NOMO-1 (cell line): ENCODE results near the gene SMAP2.

Experiments
- DNase-seq, 2 experiments: peaks; one replicate each; lab custom pipeline; 2025; ENCODE audit not compliant: unreplicated experiment in 2 of 2; lab: John Stamatoyannopoulos, UW

Gene SMAP2

DNA sequence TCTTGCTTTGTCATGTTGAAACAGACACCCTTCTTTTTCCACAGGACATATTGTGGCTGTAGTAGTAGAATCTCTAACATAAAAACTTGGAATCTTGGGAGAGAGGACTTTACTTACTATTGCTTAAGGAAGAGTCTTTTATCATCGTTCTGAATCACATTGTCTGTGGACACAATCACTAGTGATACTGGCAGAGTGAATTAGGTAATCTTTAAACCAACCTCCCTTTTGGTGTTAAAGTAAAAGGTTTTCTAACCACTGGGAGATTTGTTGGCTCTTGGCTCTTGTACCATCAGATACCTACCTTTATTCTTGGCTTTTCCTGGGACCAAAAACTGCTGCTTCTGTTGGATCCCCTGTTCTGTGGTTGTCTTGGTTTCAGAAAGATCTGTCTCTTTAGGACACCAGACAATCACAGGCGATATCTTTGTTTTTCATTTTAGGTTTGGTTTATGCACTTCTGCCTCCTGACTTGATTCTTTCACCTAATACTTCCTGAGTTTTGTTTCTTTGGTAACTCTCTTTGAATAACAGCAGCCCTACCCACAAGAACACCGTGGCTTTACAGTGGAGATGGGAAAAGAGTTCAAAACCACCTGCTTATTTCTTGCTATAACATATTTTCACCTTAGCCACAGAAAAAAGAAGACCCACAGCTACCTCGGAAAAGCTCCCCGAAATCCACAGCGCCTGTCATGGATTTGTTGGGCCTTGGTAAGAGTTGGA, 40.2 kb downstream of the SMAP2 start:
- no peak for DNase-seq

DNA sequence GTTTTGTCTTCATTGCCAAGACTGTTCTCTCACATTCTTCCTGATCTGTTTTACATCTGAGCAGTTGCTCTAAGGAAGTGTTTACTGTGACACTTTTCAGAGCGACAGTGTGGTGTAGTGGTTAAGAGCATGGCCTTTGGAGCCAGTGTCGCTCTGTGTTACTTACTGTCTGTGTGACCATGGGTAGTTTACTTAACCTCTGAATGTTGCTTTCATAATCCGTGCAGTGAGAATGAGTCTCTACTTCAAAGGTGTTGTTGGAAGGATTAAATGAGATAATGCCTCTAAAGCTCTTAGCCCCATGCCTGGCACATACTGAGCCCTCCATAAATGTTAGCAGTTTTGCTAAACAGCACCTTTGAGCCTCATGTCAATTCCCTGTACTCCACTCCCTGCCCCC, 40.8 kb downstream of the SMAP2 start:
- DNase-seq = no peak

GRCh38 chr1:40416709-40417108, 43.2 kb downstream of the SMAP2 start:
- DNase-seq = no peak

DNA sequence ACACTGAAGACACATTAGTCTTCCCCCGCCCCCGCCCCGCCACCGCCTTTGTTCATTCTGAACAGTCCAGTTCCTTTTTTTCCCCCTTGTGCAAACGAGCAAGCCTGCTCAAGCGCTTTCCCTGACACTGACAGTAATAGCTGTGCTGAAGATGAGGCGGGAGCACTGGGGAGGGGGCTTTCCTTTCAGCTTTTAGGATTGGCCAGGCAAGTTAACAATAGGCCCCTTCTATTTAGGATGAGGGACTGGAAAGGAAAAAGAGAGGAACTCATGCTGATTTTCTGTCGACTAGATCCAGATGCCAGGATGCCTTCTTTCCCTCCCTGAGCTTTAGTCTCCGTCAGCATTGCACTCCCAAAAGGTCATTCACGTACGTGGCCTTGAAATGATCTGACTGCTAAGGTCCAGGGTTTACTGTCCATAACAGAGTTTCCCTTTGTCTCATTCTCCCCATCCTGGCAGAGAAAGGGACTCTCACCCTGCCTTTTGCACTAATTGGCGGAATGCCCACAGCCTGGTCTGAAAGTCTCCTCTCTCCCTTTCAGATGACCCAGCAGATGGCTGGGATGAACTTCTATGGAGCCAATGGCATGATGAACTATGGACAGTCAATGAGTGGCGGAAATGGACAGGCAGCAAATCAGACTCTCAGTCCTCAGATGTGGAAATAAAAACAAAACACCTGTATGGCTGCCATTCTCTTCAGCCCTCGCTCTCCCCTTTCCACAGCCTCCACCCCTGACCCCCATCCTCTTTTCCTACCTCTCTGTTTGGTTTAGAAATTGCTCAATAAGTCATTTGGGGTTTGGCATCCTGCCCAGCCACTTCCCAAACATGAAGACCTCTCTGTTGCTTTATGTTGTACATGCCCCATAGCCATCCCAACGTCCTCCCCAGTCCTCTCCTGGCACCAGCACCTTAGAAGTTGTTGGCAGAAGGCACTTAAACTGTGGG, 48.2 kb downstream of the SMAP2 start:
- DNase-seq = peak; percentile 62 to 69

DNA sequence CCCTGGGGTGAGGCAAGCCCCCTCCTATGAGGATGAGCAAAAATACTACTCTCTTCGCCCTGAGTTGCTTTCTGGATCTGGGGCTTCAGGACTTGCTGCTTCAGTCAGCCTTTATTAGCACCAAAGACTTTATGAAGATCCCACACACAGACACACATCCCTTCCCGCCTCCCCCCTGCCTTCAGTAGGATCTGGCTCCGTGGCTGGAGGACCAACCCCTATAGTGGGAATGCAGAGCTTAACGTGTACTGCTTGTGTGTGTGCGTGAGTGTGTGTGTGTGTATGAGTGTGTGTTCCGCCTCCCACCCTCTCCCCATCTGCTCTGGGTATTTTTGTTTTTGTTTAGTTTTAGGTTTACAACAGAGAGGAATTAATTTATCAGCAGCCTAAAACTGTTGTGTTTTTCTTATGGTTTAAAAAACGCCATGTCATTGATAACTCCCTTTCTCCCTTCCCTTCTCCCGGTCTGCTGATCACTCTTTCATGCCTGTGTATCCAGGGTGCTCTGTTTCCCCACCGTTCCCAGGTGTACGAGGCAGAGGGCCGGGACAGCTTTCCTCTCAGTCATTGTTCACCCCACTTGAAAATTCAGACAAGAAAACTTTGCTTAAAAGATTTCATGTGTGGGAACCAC, 49.2 kb downstream of the SMAP2 start:
- no peak for DNase-seq

- DNase-seq = peak; percentile 86 to 91
Measured at GRCh38 chr1:40423264-40423642, 49.7 kb downstream of the SMAP2 start.

GRCh38 chr1:40423951-40424618, 50.6 kb downstream of the SMAP2 start:
- no peak for DNase-seq

- DNase-seq = peak; percentile 3 to 27
Measured at GRCh38 chr1:40425198-40425597, 51.7 kb downstream of the SMAP2 start.

- no peak for DNase-seq
Measured at GRCh38 chr1:40431385-40431784, 57.9 kb downstream of the SMAP2 start.

GRCh38 chr1:40432644-40433390, 59.3 kb downstream of the SMAP2 start:
- DNase-seq = no peak

- DNase-seq = no peak
Measured at GRCh38 chr1:40435471-40435870, 61.9 kb downstream of the SMAP2 start.

DNA sequence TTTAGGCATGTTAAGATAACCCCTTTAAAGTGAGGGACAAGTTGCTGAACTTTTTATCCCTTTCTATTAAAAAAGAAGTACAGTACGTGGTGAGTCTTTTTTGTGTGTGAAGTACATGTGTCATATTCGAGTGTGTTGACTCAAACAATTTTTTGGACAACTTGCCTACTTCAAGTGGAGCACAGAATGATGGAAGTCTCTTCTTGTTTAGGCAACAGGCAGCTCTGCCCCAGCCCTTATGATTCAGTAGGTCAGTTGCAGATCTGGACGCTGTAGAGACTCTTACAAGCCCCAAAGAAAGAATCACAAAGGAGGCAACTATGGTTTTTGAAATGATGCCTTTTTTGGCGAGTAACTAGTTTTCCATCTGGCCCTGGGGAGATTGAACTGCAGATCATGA, 62.3 kb downstream of the SMAP2 start:
- no peak for DNase-seq

GRCh38 chr1:40438391-40439015, 65.0 kb downstream of the SMAP2 start:
- DNase-seq = peak in 1 of 2 experiments; percentile 19

- no peak for DNase-seq
Measured at GRCh38 chr1:40439247-40439646, 65.7 kb downstream of the SMAP2 start.

DNA sequence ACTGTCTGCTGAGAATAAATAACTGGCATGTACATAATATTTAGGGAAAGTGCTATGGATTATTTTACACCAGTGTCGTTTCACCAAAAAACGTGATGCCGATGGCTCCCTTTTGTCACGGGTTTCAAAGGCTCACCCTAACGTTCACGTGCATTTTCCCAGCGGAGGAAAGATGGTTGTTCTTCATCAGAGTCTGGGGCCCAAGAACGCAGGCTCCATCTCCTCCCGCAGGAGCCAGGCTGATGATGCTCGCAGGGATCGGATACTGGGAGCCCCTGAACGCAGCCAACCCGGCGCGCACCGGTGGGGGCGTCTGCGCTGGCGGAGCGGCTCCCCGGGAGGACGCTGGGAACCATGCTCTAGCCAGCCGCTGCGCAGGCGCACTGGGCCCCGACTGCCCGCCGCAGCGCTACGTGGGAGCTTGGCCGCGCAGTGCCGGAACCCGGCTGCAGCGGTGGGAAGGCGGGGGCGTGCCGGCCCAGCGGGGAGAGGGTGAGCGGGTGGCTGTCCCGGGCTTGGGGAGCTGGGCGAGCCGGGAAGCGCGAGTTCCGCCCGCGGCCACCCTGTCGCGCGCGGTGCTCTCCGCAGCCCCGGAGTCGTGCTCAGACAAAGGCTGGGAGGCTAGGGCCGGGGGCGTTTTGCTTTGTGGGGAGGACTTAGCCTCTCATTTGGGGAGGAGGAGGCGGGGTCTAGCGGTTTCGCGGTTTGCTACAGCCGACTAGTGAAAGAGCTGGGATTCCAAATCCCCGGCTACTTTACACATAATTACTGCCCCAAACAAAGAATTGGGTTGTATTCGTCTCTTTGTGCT, 76.4 kb downstream of the SMAP2 start, which contains the start of gene ZFP69B:
ZFP69B (plus strand) TSS at position 793 of the 811 bp plus-strand sequence. CDS start 486 bp downstream, outside the sequence.
- peak; percentile 74 to 79 for DNase-seq

GRCh38 chr1:40450495-40451237, 77.1 kb downstream of the SMAP2 start:
- peak; percentile 8 for DNase-seq

- DNase-seq = no peak
Measured at GRCh38 chr1:40451238-40451585, 77.7 kb downstream of the SMAP2 start.

DNA sequence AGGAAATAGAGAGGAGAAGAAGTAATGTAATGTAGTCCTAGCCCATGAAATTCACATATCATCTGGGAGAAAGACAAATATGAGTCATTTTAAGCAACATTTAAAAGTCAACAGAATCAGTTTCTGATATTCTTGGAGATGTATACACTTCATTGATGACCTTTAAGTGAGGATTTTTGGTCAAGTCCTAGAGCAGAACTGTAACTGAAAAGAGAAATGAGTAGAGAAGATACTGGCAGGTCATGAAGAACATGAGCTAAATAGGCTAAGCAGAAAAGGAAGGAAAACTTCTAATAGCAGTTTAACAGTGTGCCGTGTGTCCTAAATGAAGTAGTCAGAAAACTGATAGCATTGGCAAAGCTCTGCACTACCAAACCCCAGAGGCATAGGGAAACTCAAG, 81.3 kb downstream of the SMAP2 start:
- no peak for DNase-seq
